Stimulated activated CD4-positive, alpha-beta T cell treated with anti-CD3 and anti-CD28 coated beads, Interleukin-4, amount 100 ng/mL, for 4 hours (primary cell): ENCODE data around the gene VTI1A.

Source experiments
- DNase-seq, 2 experiments: peaks; one replicate each; pipeline ENCODE4 v3.0.0-alpha.2; 2020

Gene VTI1A

GRCh38 chr10:112817981-112818777, 371.2 kb downstream of the VTI1A start:
- no peak for DNase-seq

GRCh38 chr10:112819231-112819630, 372.2 kb downstream of the VTI1A start:
- DNase-seq = no peak

GRCh38 chr10:112820320-112820719, 373.3 kb downstream of the VTI1A start:
- no peak for DNase-seq

- no peak for DNase-seq
These were observed 374.0 kb downstream of the VTI1A start for GRCh38 chr10:112821038-112821437.

- DNase-seq = no peak
These were observed 374.6 kb downstream of the VTI1A start for GRCh38 chr10:112821663-112822062.

GRCh38 chr10:112823007-112823406, 376.0 kb downstream of the VTI1A start:
- DNase-seq = no peak

GRCh38 chr10:112823604-112824003, 376.6 kb downstream of the VTI1A start:
- no peak for DNase-seq

- DNase-seq = no peak
These were observed 379.1 kb downstream of the VTI1A start for GRCh38 chr10:112826018-112826697.

GRCh38 chr10:112827086-112827485, 380.1 kb downstream of the VTI1A start:
- no peak for DNase-seq

GRCh38 chr10:112827951-112828350, 380.9 kb downstream of the VTI1A start:
- DNase-seq = no peak

GRCh38 chr10:112831859-112832258, 384.8 kb downstream of the VTI1A start:
- DNase-seq = no peak

- DNase-seq = no peak
These were observed 385.4 kb downstream of the VTI1A start for GRCh38 chr10:112832361-112832878.

- no peak for DNase-seq
These were observed 385.9 kb downstream of the VTI1A start for GRCh38 chr10:112832959-112833358.

- DNase-seq = no peak
These were observed 387.8 kb downstream of the VTI1A start for GRCh38 chr10:112834751-112835181.

- no peak for DNase-seq
These were observed 388.3 kb downstream of the VTI1A start for GRCh38 chr10:112835217-112835715.

- no peak for DNase-seq
These were observed 389.0 kb downstream of the VTI1A start for GRCh38 chr10:112835944-112836451.

- DNase-seq = no peak
These were observed 391.9 kb downstream of the VTI1A start for GRCh38 chr10:112838784-112839481.

- no peak for DNase-seq
These were observed 393.1 kb downstream of the VTI1A start for GRCh38 chr10:112839928-112840654.

GRCh38 chr10:112841549-112841948, 394.5 kb downstream of the VTI1A start:
- no peak for DNase-seq

- no peak for DNase-seq
These were observed 395.9 kb downstream of the VTI1A start for GRCh38 chr10:112842832-112843360.

- no peak for DNase-seq
These were observed 396.6 kb downstream of the VTI1A start for GRCh38 chr10:112843623-112844022.
